HG03025 (cell line): Measurements from ENCODE around the gene HTR5A.
A peak's percentile ranks its signal among the peaks of the same experiment; 100 is the strongest.
"Not testable (repeated sequence)": the region's sequence is repeated elsewhere in the genome, so short reads cannot be mapped to it uniquely, and the experiment has no call there.

ENCODE experiments used
- ATAC-seq: cut with Tn5 transposase; IDR thresholded peaks from one replicate; pipeline ENCODE4 v1.9.1; 2021; ENCODE audit warnings: mild to moderate bottlenecking, moderate library complexity; ENCODE audit not compliant: unreplicated experiment, low FRiP score

The HTR5A gene

GRCh38 chr7:155069992-155070751 is at the start of gene HTR5A:
TSS of gene HTR5A (plus strand) at chr7:155070324. CDS start at chr7:155070900, 576 bp downstream.
- peak; percentile 96 for ATAC-seq

- ATAC-seq: no peak
Measured at GRCh38 chr7:155020996-155021395, 49.1 kb upstream of the HTR5A start.

- no peak for ATAC-seq
Measured at GRCh38 chr7:155021699-155022145, 48.4 kb upstream of the HTR5A start.

- no peak for ATAC-seq
Measured at GRCh38 chr7:155027879-155028278, 42.2 kb upstream of the HTR5A start.

- no peak for ATAC-seq
Measured at GRCh38 chr7:155032978-155033377, 37.1 kb upstream of the HTR5A start.

GRCh38 chr7:155034495-155034894 is 35.6 kb upstream of the HTR5A start:
- not testable (repeated sequence) for ATAC-seq

- ATAC-seq: no peak
Measured at GRCh38 chr7:155038335-155038734, 31.8 kb upstream of the HTR5A start.

GRCh38 chr7:155043756-155044155 is 26.4 kb upstream of the HTR5A start:
- ATAC-seq: no peak

- ATAC-seq: no peak
Measured at GRCh38 chr7:155048006-155048405, 22.1 kb upstream of the HTR5A start.

GRCh38 chr7:155051355-155051754 is 18.8 kb upstream of the HTR5A start:
- no peak for ATAC-seq

- no peak for ATAC-seq
Measured at GRCh38 chr7:155053002-155053401, 17.1 kb upstream of the HTR5A start.

GRCh38 chr7:155054761-155055160 is 15.4 kb upstream of the HTR5A start:
- ATAC-seq: no peak

GRCh38 chr7:155057076-155057475 is 13.0 kb upstream of the HTR5A start:
- no peak for ATAC-seq

- no peak for ATAC-seq
Measured at GRCh38 chr7:155058896-155059295, 11.2 kb upstream of the HTR5A start.

- ATAC-seq: no peak
Measured at GRCh38 chr7:155059703-155060102, 10.4 kb upstream of the HTR5A start.

GRCh38 chr7:155062411-155062810 is 7.7 kb upstream of the HTR5A start:
- no peak for ATAC-seq

- no peak for ATAC-seq
Measured at GRCh38 chr7:155064186-155064585, 5.9 kb upstream of the HTR5A start.

GRCh38 chr7:155066417-155066950 is 3.6 kb upstream of the HTR5A start:
- no peak for ATAC-seq

- no peak for ATAC-seq
Measured at GRCh38 chr7:155071121-155071651, 1.1 kb downstream of the HTR5A start.

GRCh38 chr7:155071916-155072571 is 1.9 kb downstream of the HTR5A start:
- no peak for ATAC-seq

- ATAC-seq: no peak
Measured at GRCh38 chr7:155073922-155074321, 3.8 kb downstream of the HTR5A start.
